HG03045 (cell line): ENCODE results near the gene PHF13.
"Not testable (repeated sequence)": the region's sequence is repeated elsewhere in the genome, so short reads cannot be mapped to it uniquely, and the experiment has no call there.

Source experiments
- ATAC-seq: cut with Tn5 transposase; IDR thresholded peaks from one replicate; pipeline ENCODE4 v1.9.1; 2021; ENCODE audit warnings: mild to moderate bottlenecking, moderate library complexity; ENCODE audit not compliant: unreplicated experiment

PHF13 gene

GRCh38 chr1:6586404-6586816, 27.1 kb upstream of the PHF13 start:
- ATAC-seq = no peak

- ATAC-seq = no peak
These were observed 26.1 kb upstream of the PHF13 start for GRCh38 chr1:6587261-6588005.

GRCh38 chr1:6588128-6588892, 25.2 kb upstream of the PHF13 start:
- ATAC-seq = no peak

- ATAC-seq = no peak
These were observed 24.5 kb upstream of the PHF13 start for GRCh38 chr1:6588893-6589520.

GRCh38 chr1:6590046-6590445, 23.5 kb upstream of the PHF13 start:
- ATAC-seq = no peak

GRCh38 chr1:6591222-6591621, 22.3 kb upstream of the PHF13 start:
- no peak for ATAC-seq

GRCh38 chr1:6591644-6592043, 21.9 kb upstream of the PHF13 start:
- ATAC-seq = no peak

GRCh38 chr1:6592441-6592840, 21.1 kb upstream of the PHF13 start:
- ATAC-seq = no peak

- ATAC-seq = no peak
These were observed 20.5 kb upstream of the PHF13 start for GRCh38 chr1:6592865-6593593.

GRCh38 chr1:6593810-6594209, 19.7 kb upstream of the PHF13 start:
- ATAC-seq = no peak

GRCh38 chr1:6594977-6595740, 18.4 kb upstream of the PHF13 start:
- ATAC-seq = no peak

GRCh38 chr1:6596351-6596750, 17.2 kb upstream of the PHF13 start:
- no peak for ATAC-seq

GRCh38 chr1:6596886-6597776, 16.4 kb upstream of the PHF13 start:
- no peak for ATAC-seq

- no peak for ATAC-seq
These were observed 15.8 kb upstream of the PHF13 start for GRCh38 chr1:6597777-6598131.

GRCh38 chr1:6599141-6599975, 14.2 kb upstream of the PHF13 start:
- ATAC-seq = no peak

- ATAC-seq = not testable (repeated sequence)
These were observed 13.5 kb upstream of the PHF13 start for GRCh38 chr1:6599991-6600390.

GRCh38 chr1:6600410-6601048, 13.0 kb upstream of the PHF13 start:
- no peak for ATAC-seq
